Measurements from ENCODE around the gene POLR2H.

The POLR2H gene

DNA sequence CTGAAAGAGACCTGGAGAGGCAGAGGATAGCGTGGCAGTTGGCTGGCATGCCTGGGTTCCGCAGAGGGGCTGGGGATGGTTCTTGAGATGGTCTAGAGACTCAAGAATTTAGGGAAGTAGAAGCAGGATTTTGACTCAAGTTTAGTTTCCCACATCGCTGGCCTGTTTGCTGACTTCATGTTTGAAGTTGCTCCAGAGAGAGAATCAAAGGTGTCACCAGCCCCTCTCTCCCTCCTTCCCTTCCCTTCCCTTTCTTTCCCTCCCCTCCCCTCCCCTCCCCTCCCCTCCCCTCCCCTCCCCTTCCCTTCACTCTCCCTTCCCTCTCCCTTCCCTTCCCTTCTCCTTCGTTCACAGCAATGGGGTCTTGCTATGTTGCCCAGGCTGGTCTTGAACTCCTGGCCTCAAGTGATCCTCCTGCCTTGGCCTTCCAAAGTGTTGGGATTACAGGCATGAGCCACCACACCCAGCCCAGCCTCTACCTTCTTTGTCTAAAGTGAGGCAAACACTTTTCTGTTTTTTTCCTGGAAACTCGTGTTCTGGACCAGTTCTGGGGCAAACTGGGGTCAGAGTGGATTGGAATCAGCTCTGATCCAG lies 28.5 kb downstream of the POLR2H start:
- no peak overlapping the region for H3K4me3 ChIP-seq (ENCODE audit: low read depth, low read length)
- in situ Hi-C loops (cut with HindIII; ENCODE audit: low sequenced_read_pairs) = no loop called here
- TF ChIP-seq, protein P1, sequence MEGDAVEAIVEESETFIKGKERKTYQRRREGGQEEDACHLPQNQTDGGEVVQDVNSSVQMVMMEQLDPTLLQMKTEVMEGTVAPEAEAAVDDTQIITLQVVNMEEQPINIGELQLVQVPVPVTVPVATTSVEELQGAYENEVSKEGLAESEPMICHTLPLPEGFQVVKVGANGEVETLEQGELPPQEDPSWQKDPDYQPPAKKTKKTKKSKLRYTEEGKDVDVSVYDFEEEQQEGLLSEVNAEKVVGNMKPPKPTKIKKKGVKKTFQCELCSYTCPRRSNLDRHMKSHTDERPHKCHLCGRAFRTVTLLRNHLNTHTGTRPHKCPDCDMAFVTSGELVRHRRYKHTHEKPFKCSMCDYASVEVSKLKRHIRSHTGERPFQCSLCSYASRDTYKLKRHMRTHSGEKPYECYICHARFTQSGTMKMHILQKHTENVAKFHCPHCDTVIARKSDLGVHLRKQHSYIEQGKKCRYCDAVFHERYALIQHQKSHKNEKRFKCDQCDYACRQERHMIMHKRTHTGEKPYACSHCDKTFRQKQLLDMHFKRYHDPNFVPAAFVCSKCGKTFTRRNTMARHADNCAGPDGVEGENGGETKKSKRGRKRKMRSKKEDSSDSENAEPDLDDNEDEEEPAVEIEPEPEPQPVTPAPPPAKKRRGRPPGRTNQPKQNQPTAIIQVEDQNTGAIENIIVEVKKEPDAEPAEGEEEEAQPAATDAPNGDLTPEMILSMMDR (IDR thresholded peaks at IDR 0.05; ENCODE audit: low read depth, low read length) = no peak
- DNase-seq (ENCODE audit: low read depth, low spot score) = no peak

DNA sequence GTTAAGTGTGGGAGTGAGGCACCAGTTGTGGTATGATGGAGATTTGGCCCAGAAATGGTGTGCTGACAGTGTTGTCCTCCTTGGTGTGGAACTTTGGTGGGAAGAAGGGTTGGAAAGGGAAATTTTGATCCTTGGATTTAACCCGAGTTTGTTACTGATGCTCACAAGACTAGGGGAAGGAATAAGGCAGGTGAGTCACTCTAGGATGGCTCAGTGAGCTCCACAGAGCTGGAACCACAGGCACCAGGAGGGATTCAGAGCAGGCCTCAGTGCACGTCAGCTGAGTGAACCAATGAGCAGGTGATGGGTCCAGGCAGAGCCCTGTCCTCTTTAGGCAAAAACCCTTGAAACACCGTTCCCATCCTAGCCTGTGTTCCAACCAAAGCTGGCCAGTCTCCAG lies 29.8 kb downstream of the POLR2H start:
- TF ChIP-seq, protein P1 (IDR thresholded peaks at IDR 0.05; ENCODE audit: low read depth, low read length) = no peak
- no peak overlapping the region for H3K4me3 ChIP-seq (ENCODE audit: low read depth, low read length)
- in situ Hi-C loops (cut with HindIII; ENCODE audit: low sequenced_read_pairs) = no loop called here
- no peak for DNase-seq (ENCODE audit: low read depth, low spot score)

DNA sequence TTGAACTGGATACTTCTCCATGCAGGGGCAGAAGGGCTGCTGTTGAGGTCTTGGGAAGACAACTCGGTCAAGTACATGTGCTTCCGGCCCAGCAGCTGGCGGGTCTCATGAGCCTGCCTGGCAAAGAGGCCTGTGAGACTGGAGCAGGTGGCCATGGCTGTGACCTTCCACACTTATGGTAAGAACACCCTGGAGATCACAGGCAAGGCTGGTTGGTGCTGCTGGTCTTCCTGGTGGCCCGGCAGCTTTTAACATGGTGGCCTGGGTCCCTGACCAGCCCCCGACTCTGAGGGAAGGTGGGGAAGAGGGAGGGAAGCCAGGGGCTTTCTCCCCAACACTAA lies 33.8 kb downstream of the POLR2H start:
- TF ChIP-seq, protein P1 (IDR thresholded peaks at IDR 0.05; ENCODE audit: low read depth, low read length) = no peak
- in situ Hi-C loops (cut with HindIII; ENCODE audit: low sequenced_read_pairs) = no loop called here
- no peak overlapping the region for H3K4me3 ChIP-seq (ENCODE audit: low read depth, low read length)
- no peak for DNase-seq (ENCODE audit: low read depth, low spot score)

DNA sequence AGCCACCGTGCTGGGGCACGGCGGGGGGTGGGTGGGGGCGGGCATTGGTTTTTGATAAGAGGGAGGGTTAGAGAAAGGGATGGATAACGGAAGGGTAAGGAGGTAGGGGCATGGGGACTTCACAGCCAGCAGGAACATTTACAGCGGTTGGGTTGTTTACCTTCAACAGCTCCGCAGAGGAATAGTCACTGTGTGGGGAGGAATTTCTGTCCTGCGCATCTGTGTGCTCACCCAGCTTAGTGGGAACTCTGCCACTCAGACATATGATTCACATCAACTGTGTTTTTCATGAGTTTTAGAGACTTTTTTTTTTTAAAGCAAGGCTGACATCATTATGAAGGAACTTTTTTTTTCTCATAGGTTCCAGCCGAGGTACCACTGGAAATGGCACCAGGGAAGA lies 37.9 kb downstream of the POLR2H start:
- in situ Hi-C loops (cut with HindIII; ENCODE audit: low sequenced_read_pairs) = no loop called here
- DNase-seq (ENCODE audit: low read depth, low spot score) = peak; percentile 93
- H3K4me3 ChIP-seq (ENCODE audit: low read depth, low read length) = no peak overlapping the region
- TF ChIP-seq, protein P1 (IDR thresholded peaks at IDR 0.05; ENCODE audit: low read depth, low read length) = no peak

DNA sequence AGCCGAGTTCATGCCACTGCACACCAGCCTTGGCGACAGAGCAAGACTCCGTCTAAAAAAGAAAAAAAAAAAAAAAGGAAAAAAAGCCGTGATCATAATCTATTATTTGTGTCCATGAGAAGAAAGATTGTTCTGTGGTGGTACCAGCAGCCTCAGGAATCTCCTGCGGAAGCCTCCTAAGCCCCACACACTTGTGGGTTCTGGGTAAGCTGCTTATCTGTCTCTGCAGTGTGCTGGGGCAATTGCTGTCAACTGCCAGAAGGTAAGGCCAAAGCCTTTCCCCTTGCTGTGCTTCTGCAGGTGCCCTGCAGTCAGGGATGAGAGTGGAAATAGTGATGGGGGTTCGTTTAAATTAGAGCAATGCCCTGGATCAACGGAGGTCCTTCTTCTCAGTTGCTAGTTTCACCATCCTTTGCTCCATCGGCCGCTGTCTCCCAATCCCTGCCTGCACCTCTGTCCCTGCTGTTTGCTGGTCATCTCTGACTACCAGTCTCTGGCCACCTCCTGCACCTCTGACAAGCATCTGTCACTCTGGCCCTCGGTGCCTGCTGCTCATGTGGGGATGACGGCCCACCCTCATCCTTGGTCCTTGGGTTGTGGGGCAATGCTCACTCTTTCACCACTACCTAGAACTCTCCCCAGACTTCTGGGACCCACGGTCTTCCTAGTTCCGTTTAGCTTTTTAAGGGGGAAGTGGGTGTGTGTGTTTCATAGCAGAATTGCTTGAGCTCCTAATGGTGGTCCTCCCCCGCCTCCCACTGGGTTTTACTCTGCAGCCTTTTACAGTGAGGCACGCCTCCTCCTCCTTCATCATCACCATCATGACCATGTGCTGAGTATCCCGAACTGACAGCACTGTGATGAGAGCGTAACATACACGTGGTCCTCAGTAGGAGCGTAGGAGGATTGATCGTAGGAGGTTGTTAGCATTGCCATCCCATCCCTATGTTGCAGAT lies 43.8 kb downstream of the POLR2H start:
- in situ Hi-C loops (cut with HindIII; ENCODE audit: low sequenced_read_pairs) = no loop called here
- H3K4me3 ChIP-seq (ENCODE audit: low read depth, low read length) = no peak overlapping the region
- no peak for DNase-seq (ENCODE audit: low read depth, low spot score)
- TF ChIP-seq, protein P1 (IDR thresholded peaks at IDR 0.05; ENCODE audit: low read depth, low read length) = no peak

DNA sequence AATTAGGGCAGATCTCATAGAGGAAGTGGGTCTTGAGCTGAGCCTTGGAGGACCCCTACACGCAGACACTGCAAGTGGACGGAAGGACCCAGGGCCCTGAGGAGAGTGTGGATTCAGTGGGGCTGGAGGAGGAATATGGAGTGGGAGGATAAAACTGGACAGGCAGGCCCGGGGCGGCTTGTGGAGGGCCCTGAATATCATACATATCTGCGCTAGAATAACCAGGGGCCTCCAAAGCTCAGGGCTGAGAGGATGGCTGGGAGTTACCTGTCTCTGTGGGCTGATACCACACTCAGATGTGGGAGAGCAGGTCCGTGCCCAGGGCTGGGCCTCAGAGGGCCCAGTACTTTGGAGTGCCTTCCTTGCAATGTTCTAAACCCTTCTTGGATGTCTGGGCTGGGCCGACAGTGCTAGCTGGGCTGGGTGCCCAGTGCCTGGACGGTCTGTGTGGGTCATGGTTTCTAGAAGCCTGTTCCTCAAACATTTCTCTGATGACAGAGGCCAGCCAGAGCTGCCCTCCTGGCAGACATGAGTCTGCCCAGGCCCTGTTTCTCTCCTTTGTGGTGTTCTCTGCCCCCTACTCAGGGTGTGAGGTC lies 47.9 kb downstream of the POLR2H start:
- TF ChIP-seq, protein P1 (IDR thresholded peaks at IDR 0.05; ENCODE audit: low read depth, low read length) = no peak
- no peak for DNase-seq (ENCODE audit: low read depth, low spot score)
- in situ Hi-C loops (cut with HindIII; ENCODE audit: low sequenced_read_pairs) = no loop called here
- H3K4me3 ChIP-seq (ENCODE audit: low read depth, low read length) = no peak overlapping the region
